Measurements from ENCODE around the gene RNF217.
"Not testable (repeated sequence)": the region's sequence is repeated elsewhere in the genome, so short reads cannot be mapped to it uniquely, and the experiment has no call there.

RNF217 gene

DNA sequence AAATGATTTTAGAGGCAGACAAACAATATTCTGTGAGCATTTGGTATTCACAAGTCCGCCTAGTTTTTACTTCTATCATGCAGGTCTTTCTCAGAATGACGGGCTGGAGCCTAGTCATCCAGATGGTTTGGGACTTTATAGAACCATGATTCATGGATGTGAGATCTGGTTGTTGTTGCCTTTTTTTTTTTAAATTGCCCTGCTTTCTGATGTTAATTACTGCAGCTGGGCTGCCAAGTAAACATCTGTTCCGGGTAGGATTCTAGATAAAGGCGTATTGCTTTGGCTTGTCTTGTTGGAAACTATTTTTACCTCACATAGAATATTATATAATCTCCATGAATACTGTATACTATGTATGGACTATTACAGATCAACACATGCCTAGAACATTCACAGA lies 58.1 kb downstream of the RNF217 start:
- DNase-seq: no peak

DNA sequence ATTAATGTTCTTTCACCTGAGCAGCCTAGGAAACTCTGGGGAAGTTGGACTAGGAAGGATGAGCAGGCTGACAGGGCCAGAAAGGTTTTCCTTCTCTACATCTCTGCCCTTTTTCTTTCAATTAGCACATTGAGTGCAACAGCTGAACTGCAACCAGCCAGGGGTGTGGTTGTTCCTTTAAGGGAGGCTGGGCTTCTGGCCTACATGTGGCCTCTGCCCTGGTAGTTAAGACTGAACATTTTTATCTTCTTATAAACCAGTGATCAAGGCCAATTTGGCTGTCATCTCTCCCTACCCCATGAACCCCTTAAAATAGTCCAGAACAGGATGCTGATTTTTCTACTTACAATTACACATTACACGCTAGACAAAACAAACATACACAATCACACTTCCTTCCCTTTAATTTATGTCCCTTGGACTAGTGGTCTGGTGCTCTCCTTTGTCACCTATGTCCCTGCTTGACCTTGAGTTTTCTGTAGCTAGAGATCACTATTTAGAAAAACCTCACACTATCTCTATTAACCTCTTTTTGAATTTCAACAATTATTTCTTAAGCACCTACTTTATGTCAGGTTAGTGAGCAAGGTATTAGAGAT lies 60.3 kb downstream of the RNF217 start:
- no peak for DNase-seq

DNA sequence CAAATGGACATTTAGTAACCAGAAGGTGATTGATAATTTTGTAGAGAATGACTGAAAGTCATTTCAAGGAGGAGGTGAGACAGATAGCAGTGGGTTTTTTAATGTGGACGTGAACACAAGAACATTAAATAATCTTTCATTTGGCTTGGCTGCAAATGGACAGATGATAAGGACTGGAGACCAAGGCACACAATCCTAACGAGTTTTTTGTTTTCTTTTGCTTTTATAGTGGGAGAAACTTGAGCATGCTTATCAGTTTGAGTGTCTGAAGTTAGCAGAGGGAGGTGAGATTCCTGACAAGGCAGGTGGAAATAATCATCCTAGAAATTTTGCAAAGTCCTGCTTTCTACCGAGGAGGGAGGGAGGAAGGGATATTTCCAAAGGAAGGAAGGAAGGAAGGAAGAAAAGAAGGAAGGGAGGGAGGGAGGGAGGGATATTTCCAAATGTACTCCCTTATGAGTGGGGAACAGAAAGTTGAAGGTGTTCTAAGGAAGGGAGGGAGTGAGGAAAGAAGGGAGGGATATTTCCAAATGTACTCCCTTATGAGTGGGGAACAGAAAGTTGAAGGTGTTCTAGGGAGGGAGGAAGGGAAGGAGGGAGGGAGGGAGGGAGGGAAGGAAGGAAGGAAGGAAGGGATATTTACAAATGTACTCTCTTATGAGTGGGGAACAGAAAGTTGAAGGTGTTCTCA lies 63.1 kb downstream of the RNF217 start:
- DNase-seq: no peak

DNA sequence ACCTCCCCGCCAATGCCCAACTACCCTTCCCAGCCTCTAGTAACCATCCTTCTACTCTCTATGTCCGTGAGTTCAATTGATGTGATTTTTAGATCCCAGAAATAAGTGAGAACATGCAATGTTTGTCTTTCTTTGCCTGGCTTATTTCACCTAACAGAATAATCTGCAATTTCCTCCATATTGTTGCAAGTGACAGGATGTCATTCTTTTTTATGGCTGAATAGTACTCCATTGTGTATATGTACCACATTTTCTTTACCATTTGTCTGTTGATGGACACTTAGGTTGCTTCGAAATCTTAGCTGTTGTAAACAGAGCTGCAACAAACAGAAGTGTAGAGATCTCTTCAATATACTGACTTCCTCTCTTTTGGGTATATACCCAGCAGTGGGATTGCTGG lies 65.0 kb downstream of the RNF217 start:
- no peak for DNase-seq

DNA sequence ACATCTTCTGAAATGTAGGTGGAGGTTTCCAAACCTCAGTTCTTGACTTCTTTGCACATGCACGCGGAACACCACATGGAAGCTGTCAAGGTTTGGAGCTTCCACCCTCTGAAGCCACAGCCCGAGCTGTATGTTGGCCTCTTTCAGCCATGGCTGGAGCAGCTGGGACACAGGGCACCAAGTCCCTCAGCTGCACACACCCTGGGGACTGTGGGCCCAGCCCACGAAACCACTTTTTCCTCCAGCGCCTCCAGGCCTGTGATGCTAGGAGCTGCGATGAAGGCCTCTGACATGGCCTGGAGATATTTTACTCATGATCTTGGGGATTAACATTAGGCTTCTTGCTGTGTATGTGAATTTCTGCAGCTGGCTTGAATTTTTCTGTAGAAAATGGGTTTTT lies 68.7 kb downstream of the RNF217 start:
- no peak for DNase-seq

DNA sequence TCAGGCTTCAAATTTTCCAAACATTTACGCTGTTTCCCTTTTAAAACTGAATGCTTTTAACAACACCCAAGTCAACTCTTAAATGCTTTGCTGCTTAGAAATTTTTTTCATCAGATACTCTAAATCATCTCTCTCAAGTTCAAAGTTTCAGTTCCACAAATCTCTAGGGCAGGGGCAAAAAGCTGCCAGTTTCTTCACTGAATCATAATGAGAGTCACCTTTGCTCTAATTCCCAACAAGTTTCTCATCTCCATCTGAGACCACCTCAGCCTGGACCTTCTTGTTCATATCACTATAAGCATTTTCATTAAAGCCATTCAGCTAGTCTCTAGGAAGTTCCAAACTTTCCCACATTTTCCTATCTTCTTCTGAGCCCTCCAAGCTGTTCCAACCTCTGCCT lies 69.1 kb downstream of the RNF217 start:
- no peak for DNase-seq

DNA sequence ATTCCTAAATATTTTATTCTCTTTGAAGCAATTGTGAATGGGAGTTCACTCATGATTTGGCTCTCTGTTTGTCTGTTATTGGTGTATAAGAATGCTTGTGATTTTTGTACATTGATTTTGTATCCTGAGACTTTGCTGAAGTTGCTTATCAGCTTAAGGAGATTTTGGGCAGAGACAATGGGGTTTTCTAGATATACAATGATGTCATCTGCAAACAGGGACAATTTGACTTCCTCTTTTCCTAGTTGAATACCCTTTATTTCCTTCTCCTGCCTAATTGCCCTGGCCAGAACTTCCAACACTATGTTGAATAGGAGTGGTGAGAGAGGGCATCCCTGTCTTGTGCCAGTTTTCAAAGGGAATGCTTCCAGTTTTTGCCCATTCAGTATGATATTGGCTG lies 72.7 kb downstream of the RNF217 start:
- DNase-seq: not testable (repeated sequence)

DNA sequence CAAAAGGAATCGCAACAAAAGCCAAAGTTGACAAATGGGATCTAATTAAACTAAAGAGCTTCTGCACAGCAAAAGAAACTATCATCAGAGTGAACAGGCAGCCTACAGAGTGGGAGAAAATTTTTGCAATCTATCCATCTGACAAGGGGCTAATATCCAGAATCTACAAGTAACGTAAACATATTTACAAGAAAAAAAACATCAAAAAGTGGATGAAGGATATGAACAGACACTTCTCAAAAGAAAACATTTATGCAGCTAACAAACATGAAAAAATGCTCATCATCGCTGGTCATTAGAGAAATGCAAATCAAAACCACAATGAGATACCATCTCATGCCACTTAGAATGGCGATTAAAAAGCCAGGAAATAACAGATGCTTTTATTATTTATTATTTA lies 74.2 kb downstream of the RNF217 start:
- not testable (repeated sequence) for DNase-seq

DNA sequence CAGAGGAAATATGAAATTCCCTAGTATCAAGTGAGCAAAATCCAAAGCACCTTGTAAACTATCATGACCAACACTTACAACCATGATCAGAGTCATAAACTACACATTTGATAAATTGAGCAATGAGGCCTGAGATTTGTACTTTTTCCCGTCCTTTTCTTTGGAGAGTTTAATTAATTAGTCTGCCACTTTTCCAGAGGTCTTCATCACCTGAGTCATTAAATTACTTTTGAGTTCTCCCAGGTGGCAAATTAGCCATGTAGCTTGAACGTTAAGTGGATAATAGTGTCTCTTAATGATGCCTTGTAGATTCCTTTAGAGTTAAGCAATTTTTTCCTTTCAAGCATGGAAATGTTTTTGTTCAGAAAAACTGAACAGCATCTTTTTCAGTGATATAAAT lies 75.6 kb downstream of the RNF217 start:
- no peak for DNase-seq

DNA sequence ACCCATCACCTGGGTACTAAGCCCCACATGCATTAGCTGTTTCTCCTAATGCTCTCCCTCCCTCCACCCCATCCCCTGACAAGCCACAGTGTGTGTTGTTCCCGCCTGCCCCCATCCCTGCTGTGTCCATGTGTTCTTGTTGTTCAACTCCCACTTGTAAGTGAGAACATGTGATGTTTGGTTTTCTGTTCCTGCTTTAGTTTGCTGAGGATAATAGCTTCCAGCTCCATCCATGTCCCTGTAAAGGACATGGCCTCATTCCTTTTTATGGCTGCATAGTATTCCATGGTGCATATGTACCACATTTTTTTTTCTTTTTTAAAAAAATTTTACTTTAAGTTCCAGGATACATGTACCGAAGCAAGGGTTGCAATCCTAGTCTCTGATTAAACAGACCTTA lies 76.7 kb downstream of the RNF217 start:
- DNase-seq: no peak

DNA sequence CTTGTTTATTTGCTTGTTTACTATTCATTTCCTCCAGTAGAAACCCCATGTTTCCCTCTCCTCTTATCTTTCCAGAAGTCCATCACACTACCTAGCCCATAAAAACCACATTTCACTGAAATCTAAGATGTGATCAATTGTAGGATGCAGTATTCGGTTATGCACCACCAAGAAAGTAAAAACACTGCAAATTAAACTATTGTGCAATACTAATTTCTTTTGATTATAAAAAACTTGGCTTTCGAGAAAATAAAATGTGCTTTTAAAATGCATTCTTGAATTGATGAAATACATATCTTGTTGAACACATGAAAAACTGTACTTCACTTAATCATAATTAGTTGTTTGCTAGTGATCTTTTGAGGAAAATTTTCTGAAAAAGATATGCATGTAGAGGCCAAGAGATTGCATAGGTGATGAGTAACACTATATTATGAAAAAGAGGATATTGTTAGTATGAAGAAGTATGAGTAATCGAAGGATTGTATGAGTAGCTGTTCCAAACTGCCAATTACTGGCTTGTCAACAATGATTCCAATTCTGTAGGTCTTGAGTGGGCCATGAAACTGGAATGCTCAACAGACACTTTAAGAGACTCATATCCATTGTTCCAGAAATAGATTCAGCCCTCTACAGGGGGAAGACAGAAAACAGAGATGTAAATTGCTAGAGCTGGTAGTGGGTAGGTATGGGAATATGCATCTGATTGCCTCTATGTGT lies 79.7 kb downstream of the RNF217 start:
- DNase-seq: no peak

DNA sequence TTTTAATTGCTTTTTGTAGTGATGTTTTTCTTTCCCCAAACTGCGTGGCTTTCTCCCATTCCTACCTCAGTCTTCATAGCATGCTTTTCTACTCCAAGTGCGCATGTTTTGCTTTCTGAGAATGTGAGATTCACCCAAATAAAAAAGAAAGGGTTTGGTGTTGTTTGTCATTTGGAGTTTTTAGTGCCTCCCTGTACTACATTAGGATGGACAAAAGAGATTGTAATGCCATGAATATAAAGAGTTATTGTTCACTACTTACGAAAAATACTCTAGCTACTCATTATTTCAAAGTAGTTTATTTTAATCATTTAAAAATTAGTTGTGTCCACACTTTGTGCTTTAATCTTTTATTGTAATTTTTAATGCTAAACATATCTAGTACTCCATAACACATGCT lies 81.8 kb downstream of the RNF217 start:
- no peak for DNase-seq

DNA sequence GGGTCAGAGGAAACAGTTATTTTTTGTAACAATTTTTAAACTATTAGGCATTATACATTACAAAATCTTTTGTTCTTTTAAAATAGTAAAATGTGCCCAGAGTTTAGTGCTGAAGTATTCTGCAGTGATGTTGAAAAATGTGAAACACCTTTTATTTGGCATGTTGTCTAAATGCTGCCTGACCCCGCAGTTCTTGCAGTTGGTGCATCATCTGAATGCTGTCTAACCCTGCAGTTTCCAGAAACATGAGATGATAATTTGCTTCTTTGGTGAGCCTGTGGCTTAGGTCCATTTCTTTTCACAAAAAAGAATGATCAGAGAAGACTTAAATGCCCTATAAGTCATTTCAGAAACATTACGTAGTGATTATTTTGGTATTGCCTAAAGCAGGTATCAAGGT lies 82.4 kb downstream of the RNF217 start:
- DNase-seq: no peak

DNA sequence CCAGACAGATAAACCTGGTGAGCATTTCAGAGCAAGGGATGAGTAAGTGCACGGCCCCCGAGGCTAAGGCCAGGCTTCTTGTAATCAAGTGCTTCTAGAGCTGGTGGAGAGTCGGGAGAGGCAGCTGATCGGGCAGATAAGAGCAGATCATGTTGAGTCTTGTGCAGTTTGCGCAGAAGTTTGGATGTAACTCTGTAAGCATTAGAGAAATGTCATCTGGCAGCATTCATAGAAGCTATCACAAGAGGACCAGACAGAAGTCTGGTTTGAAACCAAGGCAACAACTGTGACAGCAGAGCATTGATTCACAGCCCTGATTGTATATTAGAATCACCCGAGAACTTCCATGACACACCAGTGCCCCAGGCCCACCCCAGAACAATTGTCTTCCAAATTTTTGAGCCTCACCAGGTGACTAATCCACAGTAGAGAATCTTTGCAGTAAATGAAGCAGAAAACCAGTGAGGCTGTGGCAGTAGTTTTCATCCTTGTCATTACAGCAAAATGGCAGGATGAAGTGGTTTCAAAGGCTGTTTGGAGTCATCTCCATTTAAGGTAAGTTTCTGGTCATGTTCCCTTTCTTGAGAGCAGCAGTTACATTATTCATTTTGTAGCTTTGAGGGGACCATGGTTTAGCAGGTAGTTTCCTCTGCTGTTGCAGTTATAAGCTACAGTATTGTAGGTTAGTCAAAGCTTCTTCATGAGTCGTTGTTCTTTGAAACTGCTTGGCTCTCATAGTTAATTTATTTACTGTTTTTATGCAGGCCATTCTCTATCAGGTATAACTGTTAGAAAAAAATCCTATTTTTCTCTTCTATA lies 84.1 kb downstream of the RNF217 start:
- DNase-seq: no peak

DNA sequence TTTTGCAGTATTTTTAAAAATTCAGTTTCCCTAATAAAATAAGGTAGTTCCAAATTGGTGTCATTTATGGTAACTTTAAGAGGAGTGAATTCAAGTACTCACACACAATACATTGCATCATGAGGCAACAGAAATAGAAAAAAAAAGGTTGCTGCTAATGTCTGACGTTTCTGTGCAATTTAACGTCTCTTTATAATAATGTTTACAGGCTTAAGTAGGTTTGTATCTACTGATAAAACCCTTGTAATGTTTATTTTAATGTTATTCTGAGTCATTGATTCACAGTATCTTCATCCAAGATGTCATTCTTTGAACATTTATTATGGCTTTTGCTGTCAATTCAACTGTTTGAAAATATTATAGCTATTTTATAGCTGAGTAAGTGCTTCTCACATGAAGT lies 86.0 kb downstream of the RNF217 start:
- DNase-seq: no peak

DNA sequence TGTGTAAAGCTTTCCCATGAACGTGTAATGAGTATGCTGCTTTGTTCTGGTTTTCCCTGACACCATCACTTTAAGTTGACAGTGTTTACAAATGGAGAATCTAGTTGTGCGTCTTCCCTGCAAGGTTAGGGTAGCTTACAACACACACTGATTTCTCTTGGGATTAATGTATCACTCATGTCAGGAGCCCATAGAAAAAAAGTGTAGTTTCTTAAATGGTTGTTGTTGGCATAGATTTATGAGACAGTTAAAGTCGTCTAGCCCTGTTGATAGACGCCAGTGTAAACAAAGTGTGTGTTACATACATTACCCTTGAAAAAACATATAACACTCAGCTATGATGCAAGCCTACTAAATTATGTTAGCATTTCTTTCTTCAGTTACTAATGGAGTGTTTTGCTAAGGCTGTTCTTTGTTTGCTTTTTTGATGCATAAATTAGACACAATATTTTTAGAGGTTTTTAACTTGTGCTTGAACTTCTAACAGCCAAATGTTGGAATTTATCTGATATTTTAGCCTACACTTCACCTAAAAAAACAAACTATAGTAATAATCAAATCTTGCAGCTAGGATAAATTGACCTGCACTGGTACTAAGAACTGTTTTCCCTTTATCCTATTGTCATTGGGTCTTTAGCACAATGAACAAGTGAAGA lies 88.6 kb downstream of the RNF217 start:
- no peak for DNase-seq

DNA sequence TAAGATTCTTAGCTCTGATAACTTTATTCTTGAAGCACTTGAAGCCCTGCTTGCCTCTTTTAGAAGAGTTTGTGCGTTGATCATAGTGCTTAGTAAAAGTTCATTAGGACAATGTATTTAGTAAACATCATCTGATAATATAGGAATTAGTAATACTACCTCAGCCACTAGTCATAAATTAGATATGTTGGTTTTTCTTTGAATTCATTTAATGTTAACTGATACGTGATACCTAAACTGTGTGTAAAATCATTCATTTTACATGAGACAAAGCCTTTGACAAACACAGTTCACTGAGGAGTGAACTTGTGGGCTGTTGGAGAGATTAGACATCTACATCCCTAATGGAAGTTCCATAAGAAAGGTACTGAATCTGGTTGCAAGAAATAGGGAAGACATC lies 91.6 kb downstream of the RNF217 start:
- no peak for DNase-seq

DNA sequence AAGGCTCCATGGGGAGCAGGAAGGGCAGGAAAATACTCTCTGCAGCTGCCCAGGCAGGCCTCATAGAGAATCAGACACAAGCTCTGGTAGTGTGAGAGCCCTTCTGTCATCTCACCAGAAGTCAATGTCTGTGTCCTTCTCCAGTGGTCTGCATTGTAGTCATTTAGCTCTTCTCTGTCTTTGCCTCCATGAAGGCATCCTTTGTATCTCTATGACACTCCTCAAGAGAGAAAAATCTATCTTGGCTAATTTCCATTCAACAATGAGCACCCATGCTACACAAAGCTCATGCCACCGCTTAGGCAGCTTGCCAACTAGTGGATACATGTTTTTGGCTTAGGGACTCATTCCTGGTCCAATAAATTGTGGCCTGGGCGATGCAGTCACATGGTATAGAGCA lies 92.1 kb downstream of the RNF217 start:
- no peak for DNase-seq

DNA sequence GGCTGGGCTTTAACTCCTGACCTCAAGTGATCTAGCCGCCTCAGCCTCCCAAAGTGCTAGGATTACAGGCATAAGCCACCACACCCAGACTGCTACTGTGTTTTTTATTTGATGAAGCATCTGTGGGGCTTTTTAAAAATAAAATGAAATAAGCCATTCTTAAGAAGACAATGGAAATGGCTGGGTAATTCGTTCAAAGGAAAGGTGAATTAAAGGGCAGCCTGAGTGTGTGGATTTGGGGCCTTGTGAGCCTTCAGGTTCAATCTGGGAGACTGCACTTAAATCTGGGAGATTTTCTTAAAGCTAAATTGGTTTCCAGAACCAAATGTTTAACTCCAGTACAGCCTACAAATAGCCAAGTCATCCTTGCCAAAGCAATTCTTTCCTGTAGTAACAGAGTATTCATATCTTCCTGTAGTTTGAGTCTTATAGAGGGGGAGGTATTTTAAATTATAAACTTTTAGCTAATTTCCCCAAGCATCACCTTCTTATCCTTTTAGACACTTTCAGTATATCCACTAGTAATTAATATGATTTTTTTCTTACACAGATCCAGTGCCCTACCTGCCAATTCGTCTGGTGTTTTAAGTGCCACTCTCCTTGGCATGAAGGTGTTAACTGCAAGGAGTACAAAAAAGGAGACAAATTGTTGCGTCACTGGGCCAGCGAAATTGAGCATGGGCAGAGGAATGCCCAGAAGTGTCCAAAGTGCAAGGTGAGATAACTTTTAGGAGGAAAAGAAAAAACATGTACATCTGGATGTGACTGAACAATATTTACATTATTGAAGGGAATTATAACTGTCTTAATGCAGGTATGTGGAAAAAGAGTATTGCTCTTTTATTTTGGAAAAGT lies 95.4 kb downstream of the RNF217 start:
- no peak for DNase-seq

DNA sequence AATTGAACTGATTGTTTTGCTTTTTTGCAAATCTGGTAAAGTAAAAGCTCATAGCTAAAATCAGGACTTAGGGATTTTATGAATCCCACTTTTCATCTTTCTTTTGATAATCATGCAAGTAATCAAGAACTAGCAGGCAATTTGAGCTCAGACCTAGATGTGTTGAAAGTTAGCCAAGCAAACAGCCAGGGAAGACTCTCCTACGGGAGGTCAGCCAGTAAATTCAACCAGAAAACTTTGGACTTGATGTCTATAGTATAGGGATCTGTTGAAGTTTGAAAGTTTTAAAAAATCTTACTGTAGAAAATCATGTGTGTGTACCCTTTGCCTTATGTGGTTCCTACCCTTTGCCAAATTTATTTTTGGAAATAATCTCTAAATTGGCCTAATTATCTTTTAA lies 96.3 kb downstream of the RNF217 start:
- DNase-seq: no peak

DNA sequence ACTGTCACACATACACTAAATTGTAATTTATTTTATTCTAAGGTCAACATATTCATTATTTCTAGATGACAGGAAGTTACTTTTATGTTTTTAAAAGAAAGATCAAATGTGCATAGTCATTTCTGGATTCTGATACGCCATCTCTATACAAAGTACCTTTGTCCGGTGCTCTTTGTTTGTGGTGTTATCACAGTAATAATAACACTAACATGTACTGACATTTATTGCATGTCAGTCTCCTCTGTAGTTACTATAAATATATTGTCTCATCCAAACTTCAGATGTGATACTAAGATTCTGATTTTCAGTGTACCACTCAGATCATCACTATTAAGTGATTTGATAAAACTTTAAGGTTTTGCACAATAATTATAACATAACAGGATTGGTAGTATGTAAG lies 101.1 kb downstream of the RNF217 start:
- no peak for DNase-seq

DNA sequence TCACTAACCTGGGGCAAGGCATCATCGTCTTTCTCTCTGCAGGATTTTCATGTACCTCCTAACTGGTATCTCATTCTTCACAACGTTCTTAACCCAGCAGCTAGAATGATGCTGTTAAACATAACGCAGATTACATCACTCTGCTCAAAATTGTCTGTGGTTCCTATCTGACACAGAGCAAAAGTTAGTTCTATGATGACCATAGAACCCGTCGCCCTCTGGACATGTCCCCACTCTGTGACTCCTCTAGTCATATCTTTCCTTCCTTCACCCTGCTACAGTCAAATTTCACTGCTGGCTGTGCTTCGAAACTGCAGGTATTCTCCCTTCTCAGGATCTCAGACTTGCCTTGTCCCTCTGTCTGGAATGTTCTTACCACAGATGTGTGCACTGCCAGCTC lies 103.9 kb downstream of the RNF217 start:
- DNase-seq: no peak

Measured in NCI-H526 (cell line).